GM12892 (cell line): ENCODE measurements around the gene LFNG.

ENCODE experiments used
- POLR2A ChIP-seq: IDR thresholded peaks from 2 replicates; pipeline ENCODE4 v1.6.1; 2011; ENCODE audit warnings: low read depth, low read length, control low read depth
- POLR2AphosphoS5 ChIP-seq: IDR thresholded peaks from 2 replicates; pipeline ENCODE4 v1.6.1; 2011; ENCODE audit warnings: low read depth, low read length, control low read depth

DNA sequence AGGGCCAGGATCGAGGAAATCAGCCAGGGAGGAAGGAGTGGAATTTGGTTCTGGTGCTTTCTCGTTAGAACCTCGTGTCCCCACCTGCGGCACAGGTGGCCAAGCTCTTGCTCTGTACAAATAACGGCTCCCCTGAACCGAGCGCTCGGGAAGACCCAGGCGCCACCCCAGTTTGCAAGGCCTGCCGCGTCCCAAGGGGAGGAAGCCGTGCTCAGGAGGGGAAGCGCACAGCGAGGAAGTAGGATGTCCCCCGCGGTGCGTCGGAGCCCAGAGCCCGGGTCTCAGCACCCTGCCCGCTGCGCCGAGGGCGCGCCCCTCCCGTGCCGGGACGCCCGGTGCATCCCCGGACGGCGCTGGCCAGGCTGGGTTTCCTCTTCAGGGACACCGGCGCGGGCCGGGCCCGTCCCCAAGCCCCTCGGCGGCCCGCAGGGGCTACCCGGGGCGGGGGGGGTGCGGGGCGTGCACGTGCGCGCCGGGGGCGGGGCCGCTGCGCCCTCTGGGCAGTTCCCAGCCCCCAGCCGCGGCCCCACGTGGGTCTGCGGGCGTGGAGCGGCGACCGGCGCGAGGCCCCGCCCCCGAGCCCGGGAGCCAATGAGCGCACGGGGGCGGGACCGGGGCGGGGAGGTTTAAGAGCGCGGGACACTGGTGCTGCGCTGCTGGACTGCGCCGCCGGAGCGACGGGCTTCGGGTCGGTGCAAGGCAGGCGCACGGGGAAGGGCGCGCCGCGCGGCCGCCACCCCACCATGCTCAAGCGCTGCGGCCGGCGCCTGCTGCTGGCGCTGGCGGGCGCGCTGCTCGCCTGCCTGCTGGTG is at the start of gene LFNG:
- TF ChIP-seq POLR2A = peak; percentile 51; the same call in 1 of the 2 replicates
- TF ChIP-seq POLR2AphosphoS5 = no peak
